A172 (cell line): Measurements from ENCODE around the gene EXOSC2. TPM values are rescaled to one million over a fixed set of nuclear protein-coding genes. Genes with fewer than 3 reads are reported as not detected.
A peak's percentile ranks its signal among the peaks of the same experiment; 100 is the strongest.
"Not testable (repeated sequence)": the region's sequence is repeated elsewhere in the genome, so short reads cannot be mapped to it uniquely, and the experiment has no call there.

Experiments used
- DNase-seq: peaks from one replicate; pipeline ENCODE4 v3.0.0-alpha.2; 2015; ENCODE audit warnings: low spot score
- total RNA-seq: library from RNA; depleted of rRNA; stranded (reverse); fragments of >200 nt; shearing (Covaris generic); gene quantifications from 2 replicates; pipeline ENCODE4 v1.2.3, GENCODE V29; 2014

The EXOSC2 gene
- total RNA-seq, 1 experiment from 2014 or later, result 43.2 TPM

- DNase-seq, result no peak
These were observed 26.5 kb upstream of the EXOSC2 start for GRCh38 chr9:130667120-130667435.

GRCh38 chr9:130668196-130668595 is 25.4 kb upstream of the EXOSC2 start:
- DNase-seq, result no peak

GRCh38 chr9:130668659-130669058 is 24.9 kb upstream of the EXOSC2 start:
- DNase-seq, result no peak

GRCh38 chr9:130669965-130670364 is 23.6 kb upstream of the EXOSC2 start:
- DNase-seq, result no peak

- no peak for DNase-seq
These were observed 22.9 kb upstream of the EXOSC2 start for GRCh38 chr9:130670644-130671043.

GRCh38 chr9:130672466-130672865 is 21.1 kb upstream of the EXOSC2 start:
- DNase-seq, result no peak

GRCh38 chr9:130672933-130673615 is 20.5 kb upstream of the EXOSC2 start:
- DNase-seq, result no peak

- DNase-seq, result no peak
These were observed 18.2 kb upstream of the EXOSC2 start for GRCh38 chr9:130675396-130675795.

- no peak for DNase-seq
These were observed 16.3 kb upstream of the EXOSC2 start for GRCh38 chr9:130677252-130677651.

- peak; percentile 38 for DNase-seq
These were observed 12.5 kb upstream of the EXOSC2 start for GRCh38 chr9:130680836-130681768.

- no peak for DNase-seq
These were observed 11.7 kb upstream of the EXOSC2 start for GRCh38 chr9:130681769-130682420.

GRCh38 chr9:130682421-130683121 is 11.0 kb upstream of the EXOSC2 start:
- peak; percentile 60 for DNase-seq

GRCh38 chr9:130685104-130685503 is 8.5 kb upstream of the EXOSC2 start:
- no peak for DNase-seq

- DNase-seq, result not testable (repeated sequence)
These were observed 7.6 kb upstream of the EXOSC2 start for GRCh38 chr9:130685945-130686344.

- no peak for DNase-seq
These were observed 6.0 kb upstream of the EXOSC2 start for GRCh38 chr9:130687615-130688014.

- DNase-seq, result no peak
These were observed 5.5 kb upstream of the EXOSC2 start for GRCh38 chr9:130688072-130688471.

GRCh38 chr9:130689572-130689936 is 4.0 kb upstream of the EXOSC2 start:
- no peak for DNase-seq

GRCh38 chr9:130689937-130690700 is 3.5 kb upstream of the EXOSC2 start:
- DNase-seq, result peak; percentile 95

- no peak for DNase-seq
These were observed 1.3 kb upstream of the EXOSC2 start for GRCh38 chr9:130692321-130692720.

- DNase-seq, result no peak
These were observed 517 bp upstream of the EXOSC2 start for GRCh38 chr9:130693101-130693425.

- DNase-seq, result no peak
These were observed 625 bp downstream of the EXOSC2 start for GRCh38 chr9:130694205-130694604.
